Aorta (tissue), 5 donors: ENCODE measurements around the gene TUBB6. TPM values are rescaled to one million over a fixed set of nuclear protein-coding genes. Genes with fewer than 3 reads are reported as not detected.

Experiments used
- ATAC-seq: fragments of 200-7000 bp; cut with Tn5 transposase; one replicate; pipeline ENCODE4 v1.9.1; 2022; ENCODE audit warnings: moderate library complexity; ENCODE audit not compliant: low FRiP score
- DNase-seq, 2 donors: peaks; one replicate each; pipeline ENCODE4 v3.0.0-alpha.2; 2020
- H3K27ac ChIP-seq, 2 donors: one replicate each; pipeline ENCODE4 v1.5.1; 2013; ENCODE audit warnings: low read length in 2 of 2, mild to moderate bottlenecking in 2 of 2, moderate library complexity in 2 of 2, control low read depth in 1 of 2, inconsistent platforms in 1 of 2, low read depth in 1 of 2
- H3K27me3 ChIP-seq, 2 donors: one replicate each; pipeline ENCODE4 v1.6.1; 2013; ENCODE audit warnings: control low read depth in 1 of 2, low read length in 1 of 2, mild to moderate bottlenecking in 1 of 2, moderate library complexity in 1 of 2; ENCODE audit not compliant: insufficient read depth in 2 of 2, control insufficient read depth in 1 of 2
- H3K36me3 ChIP-seq, 2 donors: one replicate each; pipeline ENCODE4 v1.6.1; 2013; ENCODE audit warnings: control low read depth in 1 of 2, low read length in 1 of 2, mild to moderate bottlenecking in 1 of 2; ENCODE audit not compliant: insufficient read depth in 2 of 2, control insufficient read depth in 1 of 2
- H3K4me1 ChIP-seq, 2 donors: one replicate each; pipeline ENCODE4 v1.6.1; 2013; ENCODE audit warnings: low read length in 2 of 2, control low read depth in 1 of 2, mild to moderate bottlenecking in 1 of 2, moderate library complexity in 1 of 2; ENCODE audit not compliant: insufficient read depth in 2 of 2, control insufficient read depth in 1 of 2
- H3K4me3 ChIP-seq, 2 donors: one replicate each; pipeline ENCODE4 v1.5.1; 2013; ENCODE audit warnings: low read length in 2 of 2, control low read depth in 1 of 2, mild to moderate bottlenecking in 1 of 2
- H3K9me3 ChIP-seq: one replicate; pipeline ENCODE4 v1.6.1; 2013; ENCODE audit warnings: mild to moderate bottlenecking, low read length; ENCODE audit not compliant: control insufficient read depth
- WGBS, 2 donors: extraction: QIAGEN DNeasy Blood & Tissue Kit; methylation state at CpG; one replicate each; pipeline ENCODE4 v1.1.7; 2013; 5-methylcytosine and 5-hydroxymethylcytosine counted together
- intact Hi-C, 2 donors: fragments of 100-400 bp; cut with DNase I; formaldehyde crosslinking; loops; one replicate each; pipeline versions ENCODE4 v1.14.2 to v1.15.0; 2022
- long read RNA-seq, 2 donors: library from polyadenylated mRNA; unstranded; transcript quantifications; one replicate each; pipeline ENCODE4 v2.0.0, GENCODE V29; 2020 to 2021
- polyA plus RNA-seq, 2 donors: library from polyadenylated mRNA; stranded (reverse); fragments of 200-250 nt; gene quantifications; one replicate each; pipeline ENCODE4 v1.2.3, GENCODE V29; 2013
- total RNA-seq, 2 donors: library from RNA; stranded (reverse); fragmentation: NEBNext Ultra II Directional; extraction: Animal tissue kit (Norgen Biotek cat#: 25700); gene quantifications; one replicate each; pipeline ENCODE4 v1.2.1, GENCODE V29; 2021
- donor health status: healthy with polysubstance abuse.
- donor health status: Bipolar disorder and iron deficiency.
- donor health status: DM: no; HTN: no; CAD: no.
- donor health status: DM: no; HTN: no; CAD: no.
- donor health status: DM: yes; HTN: yes; CAD: no.

The TUBB6 gene
- total RNA-seq (100 to 1,000 TPM; 155 to 257 TPM), polyA plus RNA-seq (100 to 1,000 TPM; 137 to 187 TPM)
- long read RNA-seq, donor 1, transcript TUBB6-203 (4 exons, 788 nt), result minor isoform, 39 of 1,850 reads
- long read RNA-seq, donor 1, transcript TUBB6-207 (3 exons, 1,075 nt), result minor isoform, 38 of 1,850 reads
- long read RNA-seq, donor 1, transcript TUBB6-201 (4 exons, 2,064 nt), result major isoform, 1,467 of 1,850 reads
- long read RNA-seq, donor 1, transcript TUBB6-213 (4 exons, 1,017 nt), result minor isoform, 91 of 1,850 reads
- long read RNA-seq, donor 1, partial matches to known transcripts, result 99 of 1,850 reads
- long read RNA-seq, donor 1, other reads (novel, unspliced or antisense), result 64 of 1,850 reads
- long read RNA-seq, donor 2, transcript TUBB6-213 (4 exons, 1,017 nt), result minor isoform, 15 of 102 reads
- long read RNA-seq, donor 2, transcript TUBB6-201 (4 exons, 2,064 nt), result major isoform, 48 of 102 reads
- long read RNA-seq, donor 2, partial matches to known transcripts, result 2 of 102 reads
- long read RNA-seq, donor 2, other reads (novel, unspliced or antisense), result 32 of 102 reads

DNA sequence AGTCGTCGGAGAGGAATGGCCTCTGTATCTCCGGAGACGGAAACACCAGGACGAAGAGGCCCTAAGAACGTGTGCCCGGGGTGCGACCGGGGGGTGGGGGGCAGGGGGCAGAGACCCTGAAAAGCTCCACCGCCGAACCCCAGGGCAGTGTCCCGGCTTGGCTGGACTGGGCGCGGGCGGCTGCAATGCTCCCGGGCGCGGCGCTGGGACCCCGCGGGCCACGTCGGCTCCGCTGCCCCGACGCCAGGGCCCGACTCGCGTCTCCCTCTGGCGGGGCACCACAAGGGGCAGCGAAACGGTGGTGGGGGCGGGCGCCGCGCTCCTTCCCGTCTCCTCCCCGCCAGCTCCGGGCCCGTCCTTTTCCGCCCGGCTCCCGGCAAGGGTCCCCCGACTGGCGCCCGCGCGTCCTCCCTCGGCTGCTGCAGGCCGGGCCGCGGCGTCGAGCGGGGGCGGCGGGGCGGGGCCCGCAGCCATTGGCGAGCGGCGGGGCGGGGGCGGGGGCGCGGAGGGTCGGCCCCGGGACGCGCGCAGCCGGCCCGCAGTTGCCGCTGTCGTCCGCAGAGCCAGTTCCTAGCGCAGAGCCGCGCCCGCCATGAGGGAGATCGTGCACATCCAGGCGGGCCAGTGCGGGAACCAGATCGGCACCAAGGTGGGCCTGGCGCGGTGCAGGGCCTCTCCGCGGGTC is at the start of gene TUBB6:
Gene TUBB6 (plus strand): TSS at position 541 of the 685 bp plus-strand sequence. CDS start 52 bp downstream, at position 593.
- H3K4me3 ChIP-seq, result peak within 1 kb of the TSS; percentile 78 to 91
- no peaks in the 10 kb centered on the region for H3K36me3 ChIP-seq
- intact Hi-C loops, result loop anchor here (1.0 to 5.0 kb wide), 4 partner anchors 29 to 71 kb away; partner anchors contain the start of gene AFG3L2 (in 1 of the 2)
- H3K9me3 ChIP-seq, result no peaks in the 10 kb centered on the region
- H3K4me1 ChIP-seq, result peaks cover 0 to 5% of the 10 kb centered on the region in 2 donors
- H3K27ac ChIP-seq, result peak within 1 kb of the TSS; percentile 97 to 100
- H3K27me3 ChIP-seq, result no peaks in the 10 kb centered on the region
- 0% methylated on average over 63 to 88 of the region's 88 CpGs for WGBS, 2 donors
- DNase-seq, result peak; percentile 84 to 95
- ATAC-seq, result peak; percentile 76

DNA sequence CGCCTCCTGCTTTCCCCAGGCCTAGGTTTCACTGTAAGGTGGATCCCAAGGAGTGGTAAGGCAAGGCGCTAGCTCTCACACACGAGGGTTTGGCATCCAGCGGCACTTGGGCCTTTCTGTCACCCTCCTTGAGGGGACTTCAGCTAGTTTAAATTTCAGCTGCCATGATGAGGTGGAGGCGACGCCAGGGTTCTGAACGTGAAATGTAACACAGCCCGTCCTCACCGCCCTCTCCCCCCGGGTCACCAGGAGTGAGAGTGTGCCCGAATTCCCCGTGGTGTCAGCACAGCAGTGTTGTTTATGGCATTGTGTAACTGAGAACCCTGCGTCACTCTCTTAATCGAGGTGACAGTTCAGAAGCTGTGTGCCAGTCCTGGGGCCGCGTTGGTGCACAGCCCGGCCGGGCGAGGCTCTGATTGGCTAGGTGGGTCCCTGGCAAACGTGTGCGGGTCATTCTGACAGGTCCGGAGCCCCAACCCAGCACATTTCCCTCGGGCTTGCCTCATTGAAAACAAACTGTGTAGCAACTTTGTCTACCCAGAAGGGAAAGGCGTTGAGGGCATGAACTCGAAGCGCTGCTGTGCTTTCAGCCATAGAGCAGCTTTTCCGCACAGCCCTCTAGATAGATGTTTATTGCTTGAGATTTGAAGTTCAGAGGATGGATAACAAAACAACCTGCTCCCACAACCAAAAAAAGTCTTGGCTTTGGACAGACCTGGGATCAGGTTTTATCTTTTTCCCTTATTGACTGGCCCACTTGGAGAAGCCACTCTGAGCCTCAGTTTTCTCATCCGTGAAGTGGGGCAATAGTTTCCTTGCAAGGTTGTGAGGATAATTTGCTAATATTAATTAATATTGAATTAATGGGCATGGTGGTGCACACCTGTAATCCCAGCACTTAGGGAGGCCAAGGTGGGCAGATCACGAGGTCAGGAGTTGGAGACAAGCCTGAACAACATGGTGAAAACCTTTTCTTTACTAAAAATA is 49.0 kb upstream of the TUBB6 start:
- Histone ChIP-seq H3K27me3 (no peaks in the 10 kb centered on the region), H3K4me3 (no peak overlapping the region), H3K4me1 (no peaks in the 10 kb centered on the region), H3K9me3 (no peaks in the 10 kb centered on the region), H3K27ac (no peak overlapping the region), H3K36me3 (no peaks in the 10 kb centered on the region)
- DNase-seq (no peak), ATAC-seq (no peak)
- 86 to 90% methylated on average over 29 of the region's 29 CpGs for WGBS, 2 donors
- intact Hi-C loops, result no loop called here

DNA sequence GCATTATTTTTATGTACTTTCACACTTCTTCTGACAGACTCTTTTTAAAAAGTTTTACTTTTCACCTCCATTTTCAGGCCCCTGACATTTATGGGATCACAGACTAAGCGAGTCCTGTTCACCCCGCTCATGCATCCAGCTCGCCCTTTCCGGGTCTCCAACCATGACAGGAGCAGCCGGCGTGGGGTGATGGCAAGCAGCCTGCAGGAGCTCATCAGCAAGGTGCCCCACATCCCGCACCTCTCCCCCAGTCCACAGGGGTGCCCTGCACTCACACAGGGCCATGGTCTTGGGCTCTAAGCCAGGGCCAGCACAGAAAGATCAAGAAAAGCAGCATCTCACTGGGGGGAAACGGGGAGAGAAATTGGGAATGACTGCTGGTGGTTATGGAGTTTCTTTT is 45.3 kb upstream of the TUBB6 start:
- no peaks in the 10 kb centered on the region for H3K4me1 ChIP-seq
- DNase-seq (no peak), ATAC-seq (no peak)
- H3K36me3 ChIP-seq, result no peaks in the 10 kb centered on the region
- H3K27ac ChIP-seq, result no peak overlapping the region
- H3K4me3 ChIP-seq, result no peak overlapping the region
- no peaks in the 10 kb centered on the region for H3K9me3 ChIP-seq
- H3K27me3 ChIP-seq, result no peaks in the 10 kb centered on the region
- intact Hi-C loops, result no loop called here
- WGBS, 2 donors, result 90 to 92% methylated on average over 8 of the region's 8 CpGs

DNA sequence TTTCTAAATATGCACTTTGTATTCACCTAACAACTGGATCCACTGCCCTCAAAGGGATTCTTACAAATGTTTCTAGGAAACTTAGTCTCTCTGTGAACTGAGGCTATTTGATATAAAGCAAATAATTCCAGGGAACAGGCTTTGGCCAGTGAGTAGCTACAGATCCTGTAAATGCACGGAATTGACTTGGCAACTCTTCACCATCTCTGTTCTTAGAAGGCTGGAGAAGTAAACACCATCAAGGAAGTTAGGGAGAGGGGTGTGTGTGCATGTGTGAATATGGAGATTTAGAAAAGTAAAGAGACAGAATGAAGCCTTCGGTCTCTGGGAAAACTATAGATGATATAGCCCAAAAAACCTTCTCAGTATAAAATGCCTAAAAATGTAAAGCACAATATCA is 43.2 kb upstream of the TUBB6 start:
- H3K4me3 ChIP-seq, result no peak overlapping the region
- H3K36me3 ChIP-seq, result no peaks in the 10 kb centered on the region
- no peaks in the 10 kb centered on the region for H3K27me3 ChIP-seq
- H3K4me1 ChIP-seq, result no peaks in the 10 kb centered on the region
- no peak for ATAC-seq
- intact Hi-C loops, result no loop called here
- DNase-seq, result no peak
- 55 to 64% methylated on average over 2 of the region's 2 CpGs for WGBS, 2 donors
- H3K9me3 ChIP-seq, result no peaks in the 10 kb centered on the region
- H3K27ac ChIP-seq, result no peak overlapping the region

DNA sequence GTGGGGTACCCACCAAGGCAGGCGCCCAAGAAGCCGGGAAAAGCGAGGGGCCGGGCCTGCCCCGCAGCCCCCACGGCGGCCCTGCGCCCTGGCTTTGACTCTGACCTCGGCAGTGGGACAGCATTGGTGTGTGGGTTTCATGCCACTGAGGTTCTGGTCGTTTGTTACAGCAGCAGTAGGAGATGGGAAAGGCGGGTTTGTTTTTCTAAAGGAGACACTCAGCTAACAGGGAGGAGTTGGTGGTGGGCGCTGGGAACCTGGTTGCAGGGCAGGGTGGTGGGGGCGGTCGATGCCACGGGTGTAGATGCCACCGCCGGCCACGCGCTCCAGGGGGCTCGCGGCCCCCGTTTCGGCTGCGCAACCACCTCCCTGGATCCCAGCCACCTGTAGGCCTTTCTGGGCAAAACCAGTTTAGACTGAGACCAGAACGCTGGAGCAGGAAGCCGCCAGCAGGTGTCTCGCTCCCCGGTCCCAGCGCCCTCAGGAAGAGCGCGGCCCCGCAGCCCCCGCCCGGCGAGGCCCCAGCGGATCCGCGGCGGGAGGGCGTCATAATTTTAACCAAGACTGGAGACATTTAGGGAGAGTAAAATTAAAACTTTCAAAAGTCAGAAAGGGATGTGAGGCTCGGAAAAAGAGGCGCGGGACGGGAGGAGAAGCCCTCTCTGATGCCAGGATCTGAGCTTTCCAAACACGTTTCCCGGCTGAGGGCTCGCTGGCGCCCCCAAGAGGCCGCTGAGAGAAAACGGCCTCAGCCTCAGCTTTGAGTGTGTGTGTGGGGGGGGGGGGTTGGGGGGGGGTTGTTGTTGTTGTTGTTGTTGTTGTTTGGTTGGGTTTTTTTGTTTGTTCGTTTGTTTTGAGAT is 36.4 kb upstream of the TUBB6 start:
- Histone ChIP-seq H3K36me3 (no peaks in the 10 kb centered on the region), H3K4me3 (peak overlapping the region in 1 of 2 donors; percentile 14), H3K4me1 (no peaks in the 10 kb centered on the region), H3K27ac (peak overlapping the region in 1 of 2 donors; percentile 13), H3K9me3 (no peaks in the 10 kb centered on the region), H3K27me3 (no peaks in the 10 kb centered on the region)
- intact Hi-C loops, result loop anchor here (5.0 to 10.0 kb wide), 4 partner anchors 36 to 993 kb away; partner anchors contain the start of genes AFG3L2 (in 1 of the 2), SEH1L (in 1 of the 2) and TUBB6 (in 1 of the 2)
- 18 to 20% methylated on average over 51 of the region's 51 CpGs for WGBS, 2 donors
- DNase-seq (peak; percentile 78 to 93), ATAC-seq (peak; percentile 91)

DNA sequence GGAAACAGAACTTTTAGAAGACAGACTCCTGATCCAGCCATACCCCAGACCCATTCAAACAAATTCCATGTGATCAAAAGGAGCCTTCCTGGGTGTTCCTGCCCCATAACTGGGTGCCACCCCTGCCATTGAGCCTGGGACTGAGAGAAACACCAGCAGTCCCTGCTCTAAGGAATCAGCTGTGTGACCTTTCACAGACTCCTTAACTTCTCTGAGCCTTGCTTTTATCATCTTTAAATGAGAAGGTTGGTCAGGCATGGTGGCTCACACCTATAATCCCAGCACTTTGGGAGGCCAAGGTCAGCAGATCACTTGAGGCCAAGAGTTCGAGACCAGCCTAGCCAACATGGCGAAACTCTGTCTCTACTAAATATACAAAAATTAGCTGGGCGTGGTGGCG is 33.2 kb upstream of the TUBB6 start:
- H3K4me1 ChIP-seq, result no peaks in the 10 kb centered on the region
- no peaks in the 10 kb centered on the region for H3K27me3 ChIP-seq
- no peak overlapping the region for H3K27ac ChIP-seq
- H3K9me3 ChIP-seq, result no peaks in the 10 kb centered on the region
- intact Hi-C loops, result loop anchor here (5.0 to 10.0 kb wide), 5 partner anchors 33 to 990 kb away; partner anchors contain the start of genes AFG3L2 (in 2 of the 2), SEH1L (in 1 of the 2) and TUBB6 (in 1 of the 2)
- ATAC-seq (no peak), DNase-seq (no peak)
- H3K36me3 ChIP-seq, result no peaks in the 10 kb centered on the region
- 96 to 97% methylated on average over 4 of the region's 4 CpGs for WGBS, 2 donors
- H3K4me3 ChIP-seq, result no peak overlapping the region

DNA sequence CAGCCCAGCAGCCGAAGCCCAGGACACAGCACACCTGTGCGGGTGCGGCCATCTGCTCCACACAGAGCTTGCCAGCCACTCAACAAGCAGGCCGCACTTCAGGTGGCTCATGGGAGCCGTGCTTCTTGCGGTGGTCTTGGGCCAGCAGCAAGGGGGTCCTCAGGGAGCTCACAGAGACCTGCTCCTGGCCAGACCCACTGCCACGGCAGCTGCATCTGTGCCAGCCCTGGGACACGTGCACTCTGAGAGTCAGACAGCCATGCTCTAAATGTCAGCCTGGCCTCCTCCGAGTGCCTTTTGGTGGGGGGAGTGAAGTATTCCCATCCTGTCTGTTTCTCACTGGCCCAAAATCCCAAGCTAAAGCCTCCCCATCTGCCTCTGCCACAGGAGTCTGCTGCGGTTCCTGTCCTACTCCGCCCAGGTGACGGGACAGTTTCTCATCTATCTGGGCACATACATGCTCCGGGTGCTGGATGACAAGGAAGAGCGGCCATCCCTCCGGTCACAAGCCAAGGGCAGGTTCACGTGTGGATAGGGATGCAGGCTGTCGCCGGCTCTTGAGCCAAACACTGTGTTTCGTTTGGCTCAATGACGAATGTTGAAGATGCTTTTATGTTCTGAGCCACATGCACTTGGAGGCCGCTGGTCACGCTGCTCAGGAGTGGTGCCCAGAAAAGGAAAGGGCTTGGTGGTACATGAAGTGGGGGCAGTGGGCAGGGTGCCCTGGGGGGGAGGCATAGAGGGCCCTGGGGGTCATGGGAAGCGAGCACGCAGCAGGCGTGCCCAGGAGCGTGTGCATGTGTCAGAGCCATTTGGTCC is 31.1 kb upstream of the TUBB6 start:
- Histone ChIP-seq H3K27me3 (no peaks in the 10 kb centered on the region), H3K4me1 (peaks cover 0 to 2% of the 10 kb centered on the region in 2 donors), H3K4me3 (no peak overlapping the region), H3K9me3 (no peaks in the 10 kb centered on the region), H3K36me3 (no peaks in the 10 kb centered on the region), H3K27ac (no peak overlapping the region)
- intact Hi-C loops, result loop anchor here (5.0 to 10.0 kb wide), 4 partner anchors 98 to 988 kb away; partner anchors contain the start of genes AFG3L2 (in 2 of the 2) and SEH1L (in 1 of the 2)
- DNase-seq (no peak), ATAC-seq (no peak)
- WGBS, 2 donors, result 47 to 53% methylated on average over 26 of the region's 26 CpGs
